ENCODE results near the gene LCN1. TPM values are rescaled to one million over a fixed set of nuclear protein-coding genes. Genes with fewer than 3 reads are reported as not detected.
A peak's percentile ranks its signal among the peaks of the same experiment; 100 is the strongest.

LCN1 gene
- total and polyA plus RNA-seq, 2 experiments from 2014 or later, result 0.27 TPM; not detected in 1

GRCh38 chr9:135501261-135502167 is 19.7 kb upstream of the LCN1 start:
- no peaks in the 10 kb centered on the region; the same call in 2 of the 3 replicates for H3K9me3 Mint-ChIP-seq
- no peak overlapping the region for H2AFZ ChIP-seq

More at GRCh38 chr9:135501261-135502167, 19.7 kb upstream of the LCN1 start:
- Mint-ChIP-seq H3K4me1 (peaks cover 14% of the 10 kb centered on the region), H3K36me3 (ENCODE audit: low read depth) (peaks cover 39% of the 10 kb centered on the region), H3K4me3 (peak overlapping the region; percentile 82), H3K27ac (peak overlapping the region; percentile 36; the same call in 1 of the 2 replicates), H3K27me3 (ENCODE audit: insufficient read depth, low read depth, poor library complexity) (peaks cover 14% of the 10 kb centered on the region)
- H3K4me1 ChIP-seq (ENCODE audit: insufficient read depth), result no peaks in the 10 kb centered on the region; the same call in 1 of the 2 replicates
- peaks cover 9% of the 10 kb centered on the region; the same call in 1 of the 2 replicates for H3K36me3 ChIP-seq (ENCODE audit: insufficient read depth)
- DNase-seq (ENCODE audit: low spot score), result no peak
- no peaks in the 10 kb centered on the region for H3K27me3 ChIP-seq (ENCODE audit: insufficient read depth)
- 0 out of 2 replicates have a peak, but pooled peaks cover 3% of the 10 kb centered on the region for H3F3A ChIP-seq (replicated peaks; ENCODE audit: low read depth)
- TF ChIP-seq CREB1 (CRISPR knock-in tag; IDR thresholded peaks at IDR 0.05; ENCODE audit: low read depth) (no peak), JUNB (IDR thresholded peaks at IDR 0.05; ENCODE audit: unreplicated experiment) (no peak), EZH2 (IDR thresholded peaks at IDR 0.05; ENCODE audit: low read depth, unreplicated experiment) (no peak), STAT1 (IDR thresholded peaks at IDR 0.05; ENCODE audit: unreplicated experiment) (no peak), REST (IDR thresholded peaks at IDR 0.05; ENCODE audit: unreplicated experiment) (no peak), EZH2phosphoT487 (IDR thresholded peaks at IDR 0.05; ENCODE audit: unreplicated experiment) (no peak)
- TF ChIP-seq, protein P1, sequence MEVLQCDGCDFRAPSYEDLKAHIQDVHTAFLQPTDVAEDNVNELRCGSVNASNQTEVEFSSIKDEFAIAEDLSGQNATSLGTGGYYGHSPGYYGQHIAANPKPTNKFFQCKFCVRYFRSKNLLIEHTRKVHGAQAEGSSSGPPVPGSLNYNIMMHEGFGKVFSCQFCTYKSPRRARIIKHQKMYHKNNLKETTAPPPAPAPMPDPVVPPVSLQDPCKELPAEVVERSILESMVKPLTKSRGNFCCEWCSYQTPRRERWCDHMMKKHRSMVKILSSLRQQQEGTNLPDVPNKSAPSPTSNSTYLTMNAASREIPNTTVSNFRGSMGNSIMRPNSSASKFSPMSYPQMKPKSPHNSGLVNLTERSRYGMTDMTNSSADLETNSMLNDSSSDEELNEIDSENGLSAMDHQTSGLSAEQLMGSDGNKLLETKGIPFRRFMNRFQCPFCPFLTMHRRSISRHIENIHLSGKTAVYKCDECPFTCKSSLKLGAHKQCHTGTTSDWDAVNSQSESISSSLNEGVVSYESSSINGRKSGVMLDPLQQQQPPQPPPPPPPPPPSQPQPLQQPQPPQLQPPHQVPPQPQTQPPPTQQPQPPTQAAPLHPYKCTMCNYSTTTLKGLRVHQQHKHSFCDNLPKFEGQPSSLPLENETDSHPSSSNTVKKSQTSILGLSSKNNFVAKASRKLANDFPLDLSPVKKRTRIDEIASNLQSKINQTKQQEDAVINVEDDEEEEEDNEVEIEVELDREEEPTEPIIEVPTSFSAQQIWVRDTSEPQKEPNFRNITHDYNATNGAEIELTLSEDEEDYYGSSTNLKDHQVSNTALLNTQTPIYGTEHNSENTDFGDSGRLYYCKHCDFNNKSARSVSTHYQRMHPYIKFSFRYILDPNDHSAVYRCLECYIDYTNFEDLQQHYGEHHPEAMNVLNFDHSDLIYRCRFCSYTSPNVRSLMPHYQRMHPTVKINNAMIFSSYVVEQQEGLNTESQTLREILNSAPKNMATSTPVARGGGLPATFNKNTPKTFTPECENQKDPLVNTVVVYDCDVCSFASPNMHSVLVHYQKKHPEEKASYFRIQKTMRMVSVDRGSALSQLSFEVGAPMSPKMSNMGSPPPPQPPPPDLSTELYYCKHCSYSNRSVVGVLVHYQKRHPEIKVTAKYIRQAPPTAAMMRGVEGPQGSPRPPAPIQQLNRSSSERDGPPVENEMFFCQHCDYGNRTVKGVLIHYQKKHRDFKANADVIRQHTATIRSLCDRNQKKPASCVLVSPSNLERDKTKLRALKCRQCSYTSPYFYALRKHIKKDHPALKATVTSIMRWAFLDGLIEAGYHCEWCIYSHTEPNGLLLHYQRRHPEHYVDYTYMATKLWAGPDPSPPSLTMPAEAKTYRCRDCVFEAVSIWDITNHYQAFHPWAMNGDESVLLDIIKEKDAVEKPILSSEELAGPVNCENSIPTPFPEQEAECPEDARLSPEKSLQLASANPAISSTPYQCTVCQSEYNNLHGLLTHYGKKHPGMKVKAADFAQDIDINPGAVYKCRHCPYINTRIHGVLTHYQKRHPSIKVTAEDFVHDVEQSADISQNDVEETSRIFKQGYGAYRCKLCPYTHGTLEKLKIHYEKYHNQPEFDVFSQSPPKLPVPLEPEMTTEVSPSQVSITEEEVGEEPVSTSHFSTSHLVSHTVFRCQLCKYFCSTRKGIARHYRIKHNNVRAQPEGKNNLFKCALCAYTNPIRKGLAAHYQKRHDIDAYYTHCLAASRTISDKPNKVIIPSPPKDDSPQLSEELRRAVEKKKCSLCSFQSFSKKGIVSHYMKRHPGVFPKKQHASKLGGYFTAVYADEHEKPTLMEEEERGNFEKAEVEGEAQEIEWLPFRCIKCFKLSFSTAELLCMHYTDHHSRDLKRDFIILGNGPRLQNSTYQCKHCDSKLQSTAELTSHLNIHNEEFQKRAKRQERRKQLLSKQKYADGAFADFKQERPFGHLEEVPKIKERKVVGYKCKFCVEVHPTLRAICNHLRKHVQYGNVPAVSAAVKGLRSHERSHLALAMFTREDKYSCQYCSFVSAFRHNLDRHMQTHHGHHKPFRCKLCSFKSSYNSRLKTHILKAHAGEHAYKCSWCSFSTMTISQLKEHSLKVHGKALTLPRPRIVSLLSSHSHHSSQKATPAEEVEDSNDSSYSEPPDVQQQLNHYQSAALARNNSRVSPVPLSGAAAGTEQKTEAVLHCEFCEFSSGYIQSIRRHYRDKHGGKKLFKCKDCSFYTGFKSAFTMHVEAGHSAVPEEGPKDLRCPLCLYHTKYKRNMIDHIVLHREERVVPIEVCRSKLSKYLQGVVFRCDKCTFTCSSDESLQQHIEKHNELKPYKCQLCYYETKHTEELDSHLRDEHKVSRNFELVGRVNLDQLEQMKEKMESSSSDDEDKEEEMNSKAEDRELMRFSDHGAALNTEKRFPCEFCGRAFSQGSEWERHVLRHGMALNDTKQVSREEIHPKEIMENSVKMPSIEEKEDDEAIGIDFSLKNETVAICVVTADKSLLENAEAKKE (CRISPR knock-in tag; IDR thresholded peaks at IDR 0.05), result no peak
- peak; percentile 51 for ATAC-seq
- peak overlapping the region; percentile 83 for H3K4me3 ChIP-seq
- no peaks in the 10 kb centered on the region for H3K9me2 ChIP-seq (ENCODE audit: insufficient read depth)
- H4K20me1 ChIP-seq (replicated peaks; ENCODE audit: insufficient read depth), result no peaks in the 10 kb centered on the region; the same call in 1 of the 2 replicates
- peaks cover 19% of the 10 kb centered on the region for H3K79me2 ChIP-seq (replicated peaks; ENCODE audit: insufficient read depth)
- no peak overlapping the region for H3K27ac ChIP-seq (ENCODE audit: low read depth)
- peak overlapping the region; percentile 95 for H3K4me2 ChIP-seq

Data from GM23338 (cell line).